ENCODE data around the gene PFDN2. TPM values are rescaled to one million over a fixed set of nuclear protein-coding genes. Genes with fewer than 3 reads are reported as not detected.

PFDN2 gene
- total and polyA plus RNA-seq, 2 experiments from 2014 or later, result 45.6 to 352 TPM

DNA sequence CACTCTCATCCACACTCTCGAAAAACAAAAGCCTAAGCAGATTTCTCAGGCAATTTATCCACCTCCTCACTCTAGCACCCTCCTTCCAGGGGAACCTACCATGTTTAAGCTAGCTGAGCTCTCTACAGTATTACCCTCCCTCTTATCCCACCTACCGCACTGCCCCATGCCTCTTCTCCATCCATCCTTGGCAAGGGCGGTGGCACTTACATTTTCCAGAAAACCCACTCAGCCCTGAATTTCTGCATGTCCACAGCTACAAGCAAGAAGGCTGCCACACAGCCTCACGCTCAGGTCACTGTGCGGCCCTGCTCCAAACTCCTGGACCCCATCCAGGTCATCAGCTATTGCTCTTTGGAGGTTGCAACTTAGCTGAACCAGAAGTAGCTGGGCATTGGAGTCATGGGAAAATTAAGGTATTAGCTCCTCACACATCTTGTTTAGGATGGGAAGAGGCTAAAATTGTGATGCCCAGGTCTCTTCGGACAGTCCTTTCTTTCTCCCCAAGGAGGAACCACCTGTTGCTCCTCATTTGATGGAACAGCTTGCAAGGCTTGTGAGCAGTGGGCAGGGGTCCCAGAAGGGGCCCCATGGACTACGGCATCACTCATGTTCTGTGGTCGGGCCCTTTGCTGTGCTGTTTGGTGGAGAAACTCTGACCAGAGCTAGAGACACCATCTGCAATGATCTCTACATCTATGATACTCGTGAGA lies 18.6 kb downstream of the PFDN2 start (continued):
- TF ChIP-seq, protein P1, sequence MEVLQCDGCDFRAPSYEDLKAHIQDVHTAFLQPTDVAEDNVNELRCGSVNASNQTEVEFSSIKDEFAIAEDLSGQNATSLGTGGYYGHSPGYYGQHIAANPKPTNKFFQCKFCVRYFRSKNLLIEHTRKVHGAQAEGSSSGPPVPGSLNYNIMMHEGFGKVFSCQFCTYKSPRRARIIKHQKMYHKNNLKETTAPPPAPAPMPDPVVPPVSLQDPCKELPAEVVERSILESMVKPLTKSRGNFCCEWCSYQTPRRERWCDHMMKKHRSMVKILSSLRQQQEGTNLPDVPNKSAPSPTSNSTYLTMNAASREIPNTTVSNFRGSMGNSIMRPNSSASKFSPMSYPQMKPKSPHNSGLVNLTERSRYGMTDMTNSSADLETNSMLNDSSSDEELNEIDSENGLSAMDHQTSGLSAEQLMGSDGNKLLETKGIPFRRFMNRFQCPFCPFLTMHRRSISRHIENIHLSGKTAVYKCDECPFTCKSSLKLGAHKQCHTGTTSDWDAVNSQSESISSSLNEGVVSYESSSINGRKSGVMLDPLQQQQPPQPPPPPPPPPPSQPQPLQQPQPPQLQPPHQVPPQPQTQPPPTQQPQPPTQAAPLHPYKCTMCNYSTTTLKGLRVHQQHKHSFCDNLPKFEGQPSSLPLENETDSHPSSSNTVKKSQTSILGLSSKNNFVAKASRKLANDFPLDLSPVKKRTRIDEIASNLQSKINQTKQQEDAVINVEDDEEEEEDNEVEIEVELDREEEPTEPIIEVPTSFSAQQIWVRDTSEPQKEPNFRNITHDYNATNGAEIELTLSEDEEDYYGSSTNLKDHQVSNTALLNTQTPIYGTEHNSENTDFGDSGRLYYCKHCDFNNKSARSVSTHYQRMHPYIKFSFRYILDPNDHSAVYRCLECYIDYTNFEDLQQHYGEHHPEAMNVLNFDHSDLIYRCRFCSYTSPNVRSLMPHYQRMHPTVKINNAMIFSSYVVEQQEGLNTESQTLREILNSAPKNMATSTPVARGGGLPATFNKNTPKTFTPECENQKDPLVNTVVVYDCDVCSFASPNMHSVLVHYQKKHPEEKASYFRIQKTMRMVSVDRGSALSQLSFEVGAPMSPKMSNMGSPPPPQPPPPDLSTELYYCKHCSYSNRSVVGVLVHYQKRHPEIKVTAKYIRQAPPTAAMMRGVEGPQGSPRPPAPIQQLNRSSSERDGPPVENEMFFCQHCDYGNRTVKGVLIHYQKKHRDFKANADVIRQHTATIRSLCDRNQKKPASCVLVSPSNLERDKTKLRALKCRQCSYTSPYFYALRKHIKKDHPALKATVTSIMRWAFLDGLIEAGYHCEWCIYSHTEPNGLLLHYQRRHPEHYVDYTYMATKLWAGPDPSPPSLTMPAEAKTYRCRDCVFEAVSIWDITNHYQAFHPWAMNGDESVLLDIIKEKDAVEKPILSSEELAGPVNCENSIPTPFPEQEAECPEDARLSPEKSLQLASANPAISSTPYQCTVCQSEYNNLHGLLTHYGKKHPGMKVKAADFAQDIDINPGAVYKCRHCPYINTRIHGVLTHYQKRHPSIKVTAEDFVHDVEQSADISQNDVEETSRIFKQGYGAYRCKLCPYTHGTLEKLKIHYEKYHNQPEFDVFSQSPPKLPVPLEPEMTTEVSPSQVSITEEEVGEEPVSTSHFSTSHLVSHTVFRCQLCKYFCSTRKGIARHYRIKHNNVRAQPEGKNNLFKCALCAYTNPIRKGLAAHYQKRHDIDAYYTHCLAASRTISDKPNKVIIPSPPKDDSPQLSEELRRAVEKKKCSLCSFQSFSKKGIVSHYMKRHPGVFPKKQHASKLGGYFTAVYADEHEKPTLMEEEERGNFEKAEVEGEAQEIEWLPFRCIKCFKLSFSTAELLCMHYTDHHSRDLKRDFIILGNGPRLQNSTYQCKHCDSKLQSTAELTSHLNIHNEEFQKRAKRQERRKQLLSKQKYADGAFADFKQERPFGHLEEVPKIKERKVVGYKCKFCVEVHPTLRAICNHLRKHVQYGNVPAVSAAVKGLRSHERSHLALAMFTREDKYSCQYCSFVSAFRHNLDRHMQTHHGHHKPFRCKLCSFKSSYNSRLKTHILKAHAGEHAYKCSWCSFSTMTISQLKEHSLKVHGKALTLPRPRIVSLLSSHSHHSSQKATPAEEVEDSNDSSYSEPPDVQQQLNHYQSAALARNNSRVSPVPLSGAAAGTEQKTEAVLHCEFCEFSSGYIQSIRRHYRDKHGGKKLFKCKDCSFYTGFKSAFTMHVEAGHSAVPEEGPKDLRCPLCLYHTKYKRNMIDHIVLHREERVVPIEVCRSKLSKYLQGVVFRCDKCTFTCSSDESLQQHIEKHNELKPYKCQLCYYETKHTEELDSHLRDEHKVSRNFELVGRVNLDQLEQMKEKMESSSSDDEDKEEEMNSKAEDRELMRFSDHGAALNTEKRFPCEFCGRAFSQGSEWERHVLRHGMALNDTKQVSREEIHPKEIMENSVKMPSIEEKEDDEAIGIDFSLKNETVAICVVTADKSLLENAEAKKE (CRISPR knock-in tag; IDR thresholded peaks at IDR 0.05), result no peak

DNA sequence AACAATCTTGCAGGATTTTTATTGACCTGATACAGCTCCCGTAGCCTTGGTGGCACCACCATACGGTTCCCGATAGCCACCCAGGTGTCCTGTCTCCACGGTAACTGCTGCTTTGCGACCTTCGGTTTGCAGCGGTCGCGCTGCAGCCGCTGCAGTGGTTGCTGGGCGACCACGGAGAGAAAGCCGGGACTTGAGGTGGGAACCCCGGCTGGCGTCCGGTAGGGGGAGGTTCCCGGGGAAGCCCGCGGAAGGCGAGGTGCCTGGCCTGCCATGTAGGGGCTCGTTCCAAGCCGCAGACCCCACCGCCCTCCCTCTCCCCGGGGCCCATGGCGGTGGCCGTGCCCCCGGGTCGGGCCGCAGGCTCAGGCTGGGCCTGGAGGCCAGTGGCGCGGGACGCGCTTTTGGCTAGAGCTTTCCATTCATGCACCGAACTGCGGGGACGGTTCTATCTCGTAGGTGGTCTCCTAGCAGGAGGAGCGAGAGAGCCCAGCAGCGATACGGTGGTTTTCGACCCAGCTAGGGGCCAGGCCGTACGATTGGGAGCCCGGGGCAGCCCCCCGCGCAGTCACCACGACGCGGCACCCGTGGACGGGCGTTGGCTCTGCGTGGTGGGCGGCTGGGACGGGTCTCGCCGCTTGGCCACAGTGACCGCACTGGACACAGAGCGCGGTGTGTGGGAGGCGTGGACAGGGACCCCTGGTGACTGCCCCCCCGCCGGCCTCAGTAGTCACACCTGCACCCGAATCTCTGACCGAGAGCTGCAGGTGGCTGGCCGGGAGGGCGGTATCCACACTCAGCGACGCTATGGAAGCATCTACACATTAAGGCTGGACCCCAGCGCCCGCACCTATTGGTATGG lies 19.4 kb downstream of the PFDN2 start, which contains the start of gene KLHDC9:
Gene KLHDC9 (plus strand): TSS at position 152 of the 859 bp plus-strand sequence. CDS start 175 bp downstream, at position 327.
- peaks cover 3% of the 10 kb centered on the region; the same call in 2 of the 3 replicates for H3K9me3 Mint-ChIP-seq

More for the DNA sequence above, 19.4 kb downstream of the PFDN2 start, which contains the start of gene KLHDC9:
- ATAC-seq (peak; percentile 92), DNase-seq (ENCODE audit: low spot score) (peak; percentile 97)
- peaks cover 15% of the 10 kb centered on the region for H3K27me3 Mint-ChIP-seq (ENCODE audit: insufficient read depth, low read depth, poor library complexity)
- TF ChIP-seq POLR2AphosphoS5 (IDR thresholded peaks at IDR 0.05; ENCODE audit: low read depth) (peak; percentile 67), ZNF114 (CRISPR knock-in tag; IDR thresholded peaks at IDR 0.05) (no peak)
- TF ChIP-seq, protein P2, sequence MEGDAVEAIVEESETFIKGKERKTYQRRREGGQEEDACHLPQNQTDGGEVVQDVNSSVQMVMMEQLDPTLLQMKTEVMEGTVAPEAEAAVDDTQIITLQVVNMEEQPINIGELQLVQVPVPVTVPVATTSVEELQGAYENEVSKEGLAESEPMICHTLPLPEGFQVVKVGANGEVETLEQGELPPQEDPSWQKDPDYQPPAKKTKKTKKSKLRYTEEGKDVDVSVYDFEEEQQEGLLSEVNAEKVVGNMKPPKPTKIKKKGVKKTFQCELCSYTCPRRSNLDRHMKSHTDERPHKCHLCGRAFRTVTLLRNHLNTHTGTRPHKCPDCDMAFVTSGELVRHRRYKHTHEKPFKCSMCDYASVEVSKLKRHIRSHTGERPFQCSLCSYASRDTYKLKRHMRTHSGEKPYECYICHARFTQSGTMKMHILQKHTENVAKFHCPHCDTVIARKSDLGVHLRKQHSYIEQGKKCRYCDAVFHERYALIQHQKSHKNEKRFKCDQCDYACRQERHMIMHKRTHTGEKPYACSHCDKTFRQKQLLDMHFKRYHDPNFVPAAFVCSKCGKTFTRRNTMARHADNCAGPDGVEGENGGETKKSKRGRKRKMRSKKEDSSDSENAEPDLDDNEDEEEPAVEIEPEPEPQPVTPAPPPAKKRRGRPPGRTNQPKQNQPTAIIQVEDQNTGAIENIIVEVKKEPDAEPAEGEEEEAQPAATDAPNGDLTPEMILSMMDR (conservative IDR thresholded peaks at IDR 0.05; ENCODE audit: low read depth in 2 of 2), result peak in 1 of 2 experiments; percentile 25; a peak in 2 of 4 replicates
- peak within 1 kb of the TSS; percentile 83 for H3K4me3 Mint-ChIP-seq
- no peaks in the 10 kb centered on the region for H3K9me2 ChIP-seq (ENCODE audit: insufficient read depth)
- peak within 1 kb of the TSS; percentile 57 for H3K27ac Mint-ChIP-seq
- H3F3A ChIP-seq (replicated peaks; ENCODE audit: low read depth), result peaks cover 16% of the 10 kb centered on the region
- peak within 1 kb of the TSS; percentile 89 for H3K4me3 ChIP-seq
- no peaks in the 10 kb centered on the region for H3K79me2 ChIP-seq (replicated peaks; ENCODE audit: insufficient read depth)
- peaks cover 7% of the 10 kb centered on the region; the same call in 1 of the 3 replicates for H3K4me1 Mint-ChIP-seq
- H3K4me1 ChIP-seq (ENCODE audit: insufficient read depth), result no peaks in the 10 kb centered on the region; the same call in 1 of the 2 replicates
- H3K36me3 Mint-ChIP-seq (ENCODE audit: low read depth), result peaks cover 18% of the 10 kb centered on the region; the same call in 2 of the 3 replicates
- no peaks in the 10 kb centered on the region; the same call in 1 of the 2 replicates for H3K36me3 ChIP-seq (ENCODE audit: insufficient read depth)
- H4K20me1 ChIP-seq (replicated peaks; ENCODE audit: insufficient read depth), result no peaks in the 10 kb centered on the region
- H3K27ac ChIP-seq (ENCODE audit: low read depth), result no peak within 1 kb of the TSS
- peak within 1 kb of the TSS; percentile 99 for H2AFZ ChIP-seq
- peak within 1 kb of the TSS; percentile 100 for H3K4me2 ChIP-seq
- H3K27me3 ChIP-seq (ENCODE audit: insufficient read depth), result no peaks in the 10 kb centered on the region
